HS-5 (cell line): ENCODE results near the gene FBXW2.

ENCODE experiments used
- DNase-seq: peaks from one replicate; pipeline ENCODE4 v3.0.0-alpha.2; 2012; ENCODE audit warnings: low read depth

FBXW2 gene

GRCh38 chr9:120714088-120714845, 78.9 kb downstream of the FBXW2 start, which contains the start of gene MEGF9:
TSS of gene MEGF9 (minus strand) at chr9:120714470. CDS start at chr9:120714358, 112 bp downstream.
- peak; percentile 85 for DNase-seq

- no peak for DNase-seq
These were observed 79.7 kb downstream of the FBXW2 start for GRCh38 chr9:120713257-120714087.

DNA sequence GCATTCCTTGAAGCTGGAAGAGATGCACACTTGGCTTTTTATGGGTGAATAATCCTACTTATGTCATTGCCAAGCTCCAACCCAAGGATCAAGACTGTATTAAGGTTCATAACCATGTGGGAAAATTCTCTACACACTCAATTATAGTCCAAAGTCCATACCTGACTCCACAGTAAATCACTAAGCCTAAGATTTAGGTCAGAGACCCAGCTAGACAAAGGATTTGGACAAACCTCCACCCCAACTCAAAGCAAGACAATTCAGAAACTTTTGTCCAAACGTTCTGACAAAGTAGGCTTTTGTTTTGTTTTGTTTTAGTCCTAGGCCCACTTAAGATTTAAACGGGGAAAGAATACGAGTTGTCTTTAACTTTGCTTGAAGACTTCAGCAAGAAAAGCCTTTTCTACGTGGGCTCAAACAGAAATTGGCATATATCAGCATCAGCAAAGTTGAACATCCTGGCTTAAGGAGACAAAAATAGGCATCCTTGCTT, 80.6 kb downstream of the FBXW2 start:
- no peak for DNase-seq

GRCh38 chr9:120711841-120712538, 81.2 kb downstream of the FBXW2 start:
- no peak for DNase-seq

- DNase-seq = no peak
These were observed 81.9 kb downstream of the FBXW2 start for GRCh38 chr9:120711354-120711753.

DNA sequence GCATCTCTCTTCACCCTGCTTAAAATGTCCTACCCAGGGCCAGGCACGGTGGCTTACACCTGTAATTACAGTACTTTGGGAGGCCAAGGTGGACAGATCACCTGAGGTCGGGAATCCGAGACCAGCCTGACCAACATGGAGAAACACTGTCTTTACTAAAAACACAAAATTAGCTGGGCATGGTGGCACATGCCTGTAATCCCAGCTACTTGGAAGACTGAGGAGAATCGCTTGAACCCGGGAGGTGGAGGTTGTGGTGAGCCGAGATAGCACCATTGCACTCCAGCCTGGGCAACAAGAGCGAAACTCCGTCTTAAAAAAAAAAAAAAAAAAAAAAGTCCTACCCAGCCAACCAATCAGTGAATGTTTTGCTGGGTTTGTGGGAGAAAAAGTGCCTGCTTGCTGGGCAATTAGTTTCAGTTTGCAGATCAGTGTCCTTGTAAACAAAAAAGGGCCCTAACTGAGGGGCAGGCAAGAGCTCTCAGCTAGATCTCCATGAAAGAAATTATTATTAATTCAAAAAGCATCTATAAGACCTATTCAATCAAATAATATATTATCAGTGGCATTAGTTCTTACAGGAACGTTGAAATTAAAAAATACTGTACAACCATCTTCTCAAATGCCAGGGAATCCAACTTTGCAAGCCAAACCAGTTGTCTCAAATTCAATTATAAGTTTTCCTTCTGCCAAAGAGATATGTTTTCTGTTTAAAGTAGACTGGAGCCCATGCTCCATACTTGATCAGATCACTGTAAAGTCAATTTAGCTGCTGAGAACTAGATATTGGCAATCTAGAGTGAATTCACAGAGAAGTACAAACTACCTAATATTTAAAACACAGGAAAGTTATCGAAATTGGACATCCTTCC, 82.9 kb downstream of the FBXW2 start:
- peak; percentile 42 for DNase-seq

DNA sequence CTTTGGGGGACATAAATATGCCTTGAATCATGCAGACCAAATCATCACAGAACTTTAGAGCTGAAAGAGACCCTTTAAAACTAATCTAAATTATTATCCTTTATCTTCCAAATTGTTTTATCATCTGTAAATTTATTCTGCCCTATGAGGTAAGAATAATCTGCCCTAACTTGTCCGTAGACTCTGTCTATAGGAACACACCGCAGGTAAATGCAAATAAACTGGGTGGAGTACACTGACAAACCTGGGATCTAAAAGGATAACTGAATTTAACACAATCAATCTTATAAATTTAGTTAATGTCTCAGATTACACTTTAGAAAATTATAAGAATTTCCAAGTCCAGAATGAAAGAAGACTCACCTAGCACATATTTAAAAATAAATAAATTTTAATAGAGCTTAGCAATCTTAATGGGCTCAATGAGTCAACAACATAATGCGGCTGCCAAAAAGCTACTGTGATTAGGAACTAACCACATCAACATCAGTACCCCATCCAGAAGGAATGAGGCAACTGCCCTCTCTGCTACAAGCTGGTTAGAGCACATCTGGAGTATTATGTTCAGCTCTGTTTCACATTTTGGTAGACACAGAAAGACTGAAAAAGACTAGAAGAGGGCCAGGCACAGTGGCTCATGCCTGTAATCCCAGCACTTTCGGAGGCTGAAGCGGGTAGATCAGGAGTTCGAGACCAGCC, 84.5 kb downstream of the FBXW2 start:
- DNase-seq = no peak

GRCh38 chr9:120707170-120707569, 86.0 kb downstream of the FBXW2 start:
- no peak for DNase-seq
